Measurements from ENCODE around the gene DOCK9. TPM values are rescaled to one million over a fixed set of nuclear protein-coding genes. Genes with fewer than 3 reads are reported as not detected.

DOCK9 gene
- total and polyA plus RNA-seq, 9 of the 15 experiments (the other 6 are each of a cell fraction or from before 2014, with no cell fraction given): 3.5 to 25.3 (median 16.7) TPM

GRCh38 chr13:98927951-98928927, 49.6 kb downstream of the DOCK9 start:
- Histone ChIP-seq H3K9ac (ENCODE audit: insufficient read depth in 1 of 2, low read depth in 2 of 2, low read length in 2 of 2) (no peak overlapping the region), H2AFZ (ENCODE audit: low read depth, low read length) (no peak overlapping the region), H4K20me1 (replicated peaks; ENCODE audit: control insufficient read depth, insufficient read depth, low read length) (no peaks in the 10 kb centered on the region), H3K9me3 (replicated peaks; ENCODE audit: control insufficient read depth, insufficient read depth, low read depth, low read length) (no peaks in the 10 kb centered on the region), H3K27me3 (ENCODE audit: control insufficient read depth in 2 of 2, insufficient read depth in 2 of 2, low read length in 2 of 2) (no peaks in the 10 kb centered on the region), H3K79me2 (ENCODE audit: control insufficient read depth, insufficient read depth, low read length) (no peaks in the 10 kb centered on the region), H3K4me2 (ENCODE audit: insufficient read depth, low read length) (no peak overlapping the region), H3K36me3 (ENCODE audit: control insufficient read depth, insufficient read depth, low read length) (no peaks in the 10 kb centered on the region), H3K9me1 (ENCODE audit: control insufficient read depth, insufficient read depth, low read length) (no peaks in the 10 kb centered on the region), H3K4me3 (no peak overlapping the region), H3K27ac (ENCODE audit: extremely low read depth, low read depth, low read length) (no peak overlapping the region), H3K4me1 (replicated peaks in 1 of 2; ENCODE audit: control insufficient read depth in 2 of 2, insufficient read depth in 2 of 2, low read length in 2 of 2) (no peaks in the 10 kb centered on the region)
- 54% methylated on average over 1 of the region's 2 CpGs for WGBS (ENCODE audit: insufficient coverage, low coverage, missing lambda C conversion rate)
- DNase-seq (ENCODE audit: extremely low read depth in 1 of 4, low spot score in 3 of 4) (peak in 1 of 4 experiments; percentile 12), ATAC-seq (no peak), FAIRE-seq (no peak)
- intact Hi-C loops (cut with micrococcal nuclease) (no loop called here), in situ Hi-C loops (cut with MboI) (no loop called here)
- ChIA-PET CTCF (ENCODE audit: low intra/inter-chr PET ratio) (no interaction called here), POLR2A (no interaction called here)
- BruUV-seq (replicated peaks): no TSS peak
- no peak for TF ChIP-seq TRIM24 (IDR thresholded peaks at IDR 0.05)
- no peak for TF ChIP-seq MCM3 (IDR thresholded peaks at IDR 0.05)
- no peak for TF ChIP-seq CHD4 (IDR thresholded peaks at IDR 0.05; ENCODE audit: insufficient read depth, insufficient replicate concordance, low read depth, low read length, poor library complexity, severe bottlenecking)
- TF ChIP-seq ZNF668 (CRISPR knock-in tag; IDR thresholded peaks at IDR 0.05): no peak
- no peak for TF ChIP-seq RNF2 (IDR thresholded peaks at IDR 0.05)
- no peak for TF ChIP-seq ETS1 (conservative IDR thresholded peaks at IDR 0.05; ENCODE audit: control insufficient read depth, low read depth, low read length)
- 0 out of 2 replicates have a peak, but pooled peaks have one; percentile 24 for TF ChIP-seq FOXJ2 (tag; IDR thresholded peaks at IDR 0.05)
- 0 out of 2 replicates have a peak, but pooled peaks have one; percentile 17 for TF ChIP-seq NFIC (IDR thresholded peaks at IDR 0.05)
- TF ChIP-seq SPI1 (IDR thresholded peaks at IDR 0.05; ENCODE audit: borderline replicate concordance, low read depth, low read length): 0 out of 2 replicates have a peak, but pooled peaks have one; percentile 9
- TF ChIP-seq FOXJ3 (CRISPR knock-in tag; IDR thresholded peaks at IDR 0.05): peak; percentile 50; the same call in 1 of the 2 replicates
- no peak for TF ChIP-seq CEBPG (CRISPR knock-in tag; IDR thresholded peaks at IDR 0.05)
- TF ChIP-seq CEBPG (tag; conservative IDR thresholded peaks at IDR 0.05 in 1 of 2, IDR thresholded peaks at IDR 0.05 in 1 of 2): peak in 1 of 2 experiments; percentile 31; a peak in 1 of 4 replicates

Data from K562 (cell line).